HG03520 (cell line): ENCODE data around the gene ACTN2.

Source experiments
- ATAC-seq: cut with Tn5 transposase; IDR thresholded peaks from one replicate; pipeline ENCODE4 v1.9.1; 2021; ENCODE audit warnings: mild to moderate bottlenecking, moderate library complexity; ENCODE audit not compliant: unreplicated experiment

ACTN2 gene

DNA sequence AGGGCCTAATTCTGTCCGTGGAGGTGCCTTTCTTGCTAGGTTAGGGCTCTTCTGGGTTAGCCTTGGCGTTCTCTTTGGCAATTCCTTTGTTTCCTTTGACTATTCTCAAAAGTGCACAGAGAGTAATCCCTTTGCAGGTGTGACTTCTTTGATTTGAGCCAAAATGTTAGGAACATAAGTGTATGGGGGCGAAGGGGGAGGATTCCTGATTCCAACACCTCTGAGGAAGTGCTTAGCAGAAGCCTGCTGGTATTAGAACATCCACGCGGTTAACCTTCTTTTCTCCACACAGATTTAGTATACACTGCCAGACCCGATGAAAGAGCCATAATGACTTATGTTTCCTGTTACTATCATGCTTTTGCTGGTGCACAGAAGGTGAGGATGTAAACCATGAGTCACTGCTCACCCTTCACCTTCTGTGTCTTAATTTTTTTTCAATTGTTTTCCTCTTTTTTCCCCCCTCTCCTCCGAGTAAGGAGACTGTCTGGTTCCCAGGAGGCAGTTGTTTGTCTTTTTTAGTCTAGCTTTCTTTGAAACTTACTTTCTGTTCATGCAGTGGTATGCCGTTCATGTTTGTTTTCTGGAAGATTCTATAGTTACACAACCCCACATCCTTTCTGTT is 48.0 kb downstream of the ACTN2 start:
- ATAC-seq, result no peak

- ATAC-seq, result no peak
Measured at GRCh38 chr1:236736761-236737160, 50.5 kb downstream of the ACTN2 start.

GRCh38 chr1:236741753-236742152 is 55.5 kb downstream of the ACTN2 start:
- no peak for ATAC-seq

GRCh38 chr1:236742421-236743160 is 56.3 kb downstream of the ACTN2 start:
- ATAC-seq, result no peak

DNA sequence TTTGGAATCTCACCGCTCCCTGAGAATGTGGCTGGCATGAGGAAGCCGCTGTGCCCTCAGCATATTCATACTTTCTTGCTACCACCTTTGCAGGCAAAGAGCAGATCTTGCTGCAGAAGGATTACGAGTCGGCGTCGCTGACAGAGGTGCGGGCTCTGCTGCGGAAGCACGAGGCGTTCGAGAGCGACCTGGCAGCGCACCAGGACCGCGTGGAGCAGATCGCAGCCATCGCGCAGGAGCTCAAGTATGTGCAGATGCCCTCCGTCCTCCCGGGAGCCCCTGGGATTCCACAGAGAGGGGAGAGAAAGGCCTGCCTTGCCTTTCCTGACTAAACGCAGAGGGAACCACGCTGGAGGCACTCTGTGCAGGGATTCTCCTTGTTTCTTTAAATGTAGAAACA is 58.2 kb downstream of the ACTN2 start:
- ATAC-seq, result no peak

DNA sequence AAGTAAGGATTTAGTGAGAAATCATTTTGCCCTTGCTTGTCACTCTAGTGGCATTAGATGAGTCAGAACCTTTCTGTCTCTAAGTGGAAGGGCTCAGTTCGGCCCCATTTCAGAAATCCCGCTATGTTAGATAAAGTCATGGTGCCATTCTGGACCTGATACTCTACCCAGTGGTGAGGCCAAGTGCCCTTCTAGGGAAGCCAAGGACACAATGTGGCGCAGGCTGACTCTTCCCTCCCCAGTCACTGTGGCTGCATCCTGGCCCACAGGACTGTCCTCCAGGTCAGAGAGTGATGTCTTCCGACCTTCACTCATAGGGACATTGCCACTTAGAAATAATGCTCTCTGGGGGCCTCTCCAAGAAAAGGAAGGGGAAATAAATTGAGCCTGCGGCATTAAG is 60.5 kb downstream of the ACTN2 start:
- ATAC-seq, result no peak

DNA sequence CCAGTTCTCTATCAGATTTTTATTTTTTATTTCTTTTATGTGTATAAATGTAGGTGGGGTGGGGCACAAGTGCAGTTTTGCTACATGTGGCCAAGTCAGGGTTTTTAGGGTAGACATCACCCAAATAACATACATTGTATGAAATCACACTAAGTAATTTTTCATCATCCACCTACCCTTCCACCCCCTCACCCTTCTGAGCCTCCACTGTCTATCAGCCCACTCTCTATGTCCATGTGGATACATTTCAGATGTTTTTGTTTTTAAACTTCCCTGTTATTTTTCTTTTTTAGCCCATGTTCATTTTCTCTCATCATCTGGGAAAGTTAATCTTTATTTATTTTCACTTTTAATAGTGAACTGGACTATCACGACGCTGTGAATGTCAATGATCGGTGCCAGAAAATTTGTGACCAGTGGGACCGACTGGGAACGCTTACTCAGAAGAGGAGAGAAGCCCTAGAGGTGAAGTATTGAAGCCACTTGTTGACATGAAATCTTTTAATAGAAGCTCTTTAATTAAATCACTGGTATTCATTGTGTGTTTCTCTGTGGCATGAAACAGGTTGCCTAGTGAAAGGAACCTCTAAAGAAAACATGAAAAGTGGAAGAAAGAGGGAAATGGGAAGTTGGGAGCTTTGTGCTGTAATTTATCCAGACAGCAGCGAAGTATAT is 61.1 kb downstream of the ACTN2 start:
- no peak for ATAC-seq

DNA sequence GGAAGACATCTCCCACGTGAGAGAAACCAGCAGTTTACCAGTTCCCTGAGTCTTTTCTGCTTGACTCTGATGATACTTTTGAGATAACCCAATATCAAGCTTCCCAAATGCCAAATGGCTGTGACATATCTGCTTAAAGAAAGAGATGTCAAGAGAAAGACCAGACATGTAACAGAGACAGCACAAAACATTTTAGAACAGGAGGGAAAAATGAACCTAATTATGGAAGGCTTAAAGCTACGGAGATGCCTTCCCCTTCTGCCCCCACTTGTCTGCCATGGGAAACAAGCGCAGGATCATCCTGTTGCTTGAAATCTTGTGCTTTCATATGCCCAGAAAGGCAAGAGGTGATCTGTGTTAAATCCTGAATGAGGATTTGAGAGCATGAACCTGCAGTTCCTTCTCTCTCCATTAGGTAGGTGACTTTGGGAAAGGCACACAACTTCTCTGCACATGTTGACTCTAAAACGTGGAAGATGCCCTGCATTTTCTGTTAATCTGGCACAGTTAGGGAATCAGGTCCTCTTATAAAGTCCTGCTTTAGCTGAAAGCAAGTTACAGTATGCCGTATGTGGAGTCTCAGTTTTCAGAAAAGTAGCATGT is 62.1 kb downstream of the ACTN2 start:
- no peak for ATAC-seq

DNA sequence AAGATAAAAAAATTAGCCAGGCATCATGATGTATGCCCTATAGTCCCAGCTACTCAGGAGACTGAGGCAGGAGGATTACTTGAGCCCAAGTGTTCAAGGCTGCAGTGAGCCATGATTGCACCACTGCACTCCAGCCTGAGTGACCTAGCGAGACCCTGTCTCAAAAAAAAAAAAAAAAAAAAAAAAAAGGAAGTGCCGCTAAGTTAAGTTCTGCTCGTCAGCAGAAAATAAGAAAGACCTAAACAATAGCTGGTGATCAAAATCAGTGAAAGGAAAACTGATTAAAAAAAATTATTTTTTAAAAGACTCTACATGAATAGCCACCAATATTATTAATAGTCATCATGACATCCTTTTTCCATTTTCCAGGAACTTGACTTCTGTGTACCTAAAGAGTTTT is 64.6 kb downstream of the ACTN2 start:
- ATAC-seq, result no peak

DNA sequence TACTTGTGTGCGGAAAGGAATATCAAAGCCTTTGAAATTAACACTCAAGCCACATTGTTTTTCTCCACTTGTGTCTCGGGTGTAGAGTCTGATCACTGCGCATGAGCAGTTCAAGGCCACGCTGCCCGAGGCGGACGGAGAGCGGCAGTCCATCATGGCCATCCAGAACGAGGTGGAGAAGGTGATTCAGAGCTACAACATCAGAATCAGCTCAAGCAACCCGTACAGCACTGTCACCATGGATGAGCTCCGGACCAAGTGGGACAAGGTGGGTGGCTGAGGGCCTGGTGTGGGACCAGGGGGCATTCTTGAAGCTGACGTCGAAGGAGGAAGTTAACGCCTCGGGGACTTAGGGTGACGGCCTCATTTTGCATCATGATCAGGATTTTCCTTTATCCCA is 65.1 kb downstream of the ACTN2 start:
- no peak for ATAC-seq

DNA sequence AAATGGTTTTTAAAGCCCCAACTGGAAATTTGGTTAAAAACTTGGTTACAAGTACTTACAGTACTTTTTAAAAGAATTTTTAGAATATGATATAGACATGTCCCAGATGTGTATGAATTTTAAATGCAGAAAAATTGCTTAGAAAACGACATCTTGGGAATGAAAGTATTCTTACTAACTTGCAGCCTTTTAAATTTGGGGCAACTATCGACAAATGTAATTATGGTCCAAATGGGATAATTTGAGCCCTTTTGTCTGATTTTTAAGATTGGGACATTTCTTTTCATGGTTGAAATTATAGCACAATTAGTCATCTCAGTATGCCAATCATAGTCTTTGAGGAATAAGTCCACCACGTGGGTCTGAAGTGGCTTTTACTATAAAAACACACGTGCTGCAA is 65.6 kb downstream of the ACTN2 start:
- ATAC-seq, result no peak

DNA sequence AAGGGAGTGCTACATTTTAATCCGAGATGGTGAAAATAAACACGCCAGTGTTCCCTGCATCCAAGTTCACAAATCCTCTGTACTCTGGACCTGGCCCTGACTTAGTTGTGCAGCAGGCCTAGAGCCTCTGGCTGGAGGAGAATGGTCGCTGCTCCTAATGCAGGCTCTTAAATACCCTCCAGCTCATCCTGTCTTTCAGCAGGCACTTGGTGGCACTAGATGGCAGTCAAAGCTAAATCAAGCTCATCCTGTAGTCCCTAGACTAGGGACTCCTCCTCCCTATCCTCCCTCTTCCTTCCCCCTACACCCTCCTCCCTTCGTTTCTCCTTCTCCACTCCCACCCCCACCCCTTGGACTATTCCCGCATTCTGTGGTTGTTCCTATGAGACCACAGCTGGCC is 67.2 kb downstream of the ACTN2 start:
- ATAC-seq, result no peak

DNA sequence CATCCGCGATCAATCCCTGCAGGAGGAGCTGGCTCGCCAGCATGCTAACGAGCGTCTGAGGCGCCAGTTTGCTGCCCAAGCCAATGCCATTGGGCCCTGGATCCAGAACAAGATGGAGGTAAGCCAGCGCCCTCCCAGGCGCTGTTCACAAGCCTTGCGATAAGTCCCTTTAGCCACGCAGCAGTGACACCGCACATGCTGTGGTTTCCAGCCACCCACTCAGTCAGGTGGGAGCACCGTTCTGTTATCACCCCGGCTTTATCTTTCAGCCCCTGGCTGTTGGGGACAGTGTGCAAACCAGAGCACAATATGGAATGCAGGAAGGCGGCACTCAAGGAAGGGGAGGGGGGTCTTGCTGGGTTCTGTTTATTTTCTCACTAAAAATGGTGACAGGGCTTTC is 67.7 kb downstream of the ACTN2 start:
- no peak for ATAC-seq

DNA sequence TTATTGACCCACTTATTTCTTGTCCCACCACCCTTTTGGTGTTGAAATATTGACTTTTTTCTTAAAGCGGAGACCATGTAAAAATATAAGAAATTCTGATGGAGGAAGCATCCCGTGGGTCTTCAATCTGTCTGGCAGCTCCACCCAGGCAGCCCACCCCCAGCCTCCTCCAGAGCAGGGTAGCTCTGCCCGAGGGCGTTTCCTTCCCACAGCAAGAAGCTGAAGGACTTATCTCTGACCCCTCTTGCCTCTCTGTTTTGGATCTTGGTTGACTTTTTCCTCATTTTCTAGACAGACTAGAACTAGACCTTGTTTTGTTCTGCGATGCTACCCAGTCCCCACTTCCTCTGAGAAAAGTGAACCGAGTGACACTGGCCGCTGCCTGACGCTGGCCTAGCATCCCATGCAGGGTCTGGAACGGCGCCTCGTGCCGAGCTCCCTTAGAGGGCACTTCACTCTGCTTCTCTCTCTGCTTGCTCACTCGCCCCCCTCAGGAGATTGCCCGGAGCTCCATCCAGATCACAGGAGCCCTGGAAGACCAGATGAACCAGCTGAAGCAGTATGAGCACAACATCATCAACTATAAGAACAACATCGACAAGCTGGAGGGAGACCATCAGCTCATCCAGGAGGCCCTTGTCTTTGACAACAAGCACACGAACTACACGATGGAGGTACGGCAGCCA is 68.4 kb downstream of the ACTN2 start:
- no peak for ATAC-seq

DNA sequence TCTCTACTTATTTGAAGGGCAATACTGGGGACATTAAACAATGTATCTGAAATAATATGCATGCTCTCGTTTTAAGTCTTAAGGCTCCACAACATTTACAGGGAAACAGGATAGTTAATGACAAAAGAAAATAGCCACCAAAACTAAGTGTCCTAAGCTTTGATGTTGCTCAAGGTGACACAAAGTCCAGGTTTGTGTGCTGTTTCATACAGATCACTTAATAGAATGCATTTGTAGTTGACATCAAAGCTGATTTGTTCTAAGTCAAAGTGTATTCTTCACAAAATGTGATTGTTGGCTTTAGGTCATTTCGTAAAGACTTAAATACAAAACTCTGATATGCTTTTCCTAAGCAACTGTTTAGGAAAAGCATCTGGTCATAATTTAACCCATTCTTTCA is 71.3 kb downstream of the ACTN2 start:
- ATAC-seq, result no peak

GRCh38 chr1:236759252-236759859 is 73.1 kb downstream of the ACTN2 start:
- peak; percentile 74 for ATAC-seq

GRCh38 chr1:236760480-236760879 is 74.2 kb downstream of the ACTN2 start:
- no peak for ATAC-seq

DNA sequence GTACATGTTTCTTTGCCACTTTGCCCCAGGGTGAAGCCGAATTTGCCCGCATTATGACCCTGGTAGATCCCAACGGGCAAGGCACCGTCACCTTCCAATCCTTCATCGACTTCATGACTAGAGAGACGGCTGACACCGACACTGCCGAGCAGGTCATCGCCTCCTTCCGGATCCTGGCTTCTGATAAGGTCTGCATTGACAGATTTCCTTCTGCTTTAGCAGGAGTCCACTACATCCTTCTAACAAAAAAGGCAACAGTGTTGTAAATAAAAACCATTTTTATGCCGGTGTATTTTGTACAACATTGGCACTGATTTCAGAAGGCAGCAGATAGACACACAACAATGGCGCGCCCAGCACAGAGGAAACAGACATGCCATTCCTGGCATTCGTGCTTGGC is 74.7 kb downstream of the ACTN2 start:
- no peak for ATAC-seq

- no peak for ATAC-seq
Measured at GRCh38 chr1:236761397-236762132, 75.3 kb downstream of the ACTN2 start.

- ATAC-seq, result no peak
Measured at GRCh38 chr1:236762410-236762809, 76.1 kb downstream of the ACTN2 start.
